ENCODE measurements around the gene SIRT3.
"Not testable (repeated sequence)": the region's sequence is repeated elsewhere in the genome, so short reads cannot be mapped to it uniquely, and the experiment has no call there.

SIRT3 gene

DNA sequence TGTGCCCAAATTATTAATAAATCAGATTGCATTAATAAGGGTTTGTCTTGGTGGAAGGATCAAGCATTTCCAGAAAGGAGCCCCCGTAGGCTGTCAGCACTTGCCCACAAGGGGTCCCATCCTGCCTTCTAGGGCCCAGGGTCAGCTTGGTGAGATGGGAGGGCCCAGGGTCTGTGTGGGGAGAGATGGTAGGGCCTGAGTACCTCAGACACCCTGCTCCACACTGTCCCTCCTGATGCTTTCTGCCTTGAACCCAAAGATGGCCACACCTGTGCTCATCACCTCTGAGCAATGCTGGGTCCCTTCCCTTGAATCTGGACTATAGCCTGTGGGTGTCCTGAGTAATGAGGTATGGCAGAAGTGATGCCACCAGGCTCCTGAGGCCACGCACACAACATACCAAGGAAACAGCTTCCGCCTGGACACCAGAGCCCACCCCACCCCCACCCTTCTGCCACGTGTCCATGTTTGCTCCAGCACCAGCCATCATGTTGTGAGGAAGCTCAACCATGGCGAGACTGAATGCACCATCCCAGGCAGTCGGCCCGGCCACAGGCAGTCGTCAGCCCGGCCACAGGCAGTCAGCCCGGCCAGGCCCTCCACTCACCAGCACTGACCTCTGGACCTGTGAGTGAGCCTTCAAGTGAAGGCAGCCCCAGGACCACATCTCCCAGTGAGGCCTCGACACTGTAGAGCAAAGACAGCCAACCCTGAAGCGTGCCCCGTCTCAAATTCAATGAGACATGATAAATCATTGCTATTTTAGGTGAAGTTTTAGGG, 35.7 kb downstream of the SIRT3 start:
- no peak for DNase-seq (ENCODE audit: extremely low read depth, low read depth)
- TF ChIP-seq, protein P1, sequence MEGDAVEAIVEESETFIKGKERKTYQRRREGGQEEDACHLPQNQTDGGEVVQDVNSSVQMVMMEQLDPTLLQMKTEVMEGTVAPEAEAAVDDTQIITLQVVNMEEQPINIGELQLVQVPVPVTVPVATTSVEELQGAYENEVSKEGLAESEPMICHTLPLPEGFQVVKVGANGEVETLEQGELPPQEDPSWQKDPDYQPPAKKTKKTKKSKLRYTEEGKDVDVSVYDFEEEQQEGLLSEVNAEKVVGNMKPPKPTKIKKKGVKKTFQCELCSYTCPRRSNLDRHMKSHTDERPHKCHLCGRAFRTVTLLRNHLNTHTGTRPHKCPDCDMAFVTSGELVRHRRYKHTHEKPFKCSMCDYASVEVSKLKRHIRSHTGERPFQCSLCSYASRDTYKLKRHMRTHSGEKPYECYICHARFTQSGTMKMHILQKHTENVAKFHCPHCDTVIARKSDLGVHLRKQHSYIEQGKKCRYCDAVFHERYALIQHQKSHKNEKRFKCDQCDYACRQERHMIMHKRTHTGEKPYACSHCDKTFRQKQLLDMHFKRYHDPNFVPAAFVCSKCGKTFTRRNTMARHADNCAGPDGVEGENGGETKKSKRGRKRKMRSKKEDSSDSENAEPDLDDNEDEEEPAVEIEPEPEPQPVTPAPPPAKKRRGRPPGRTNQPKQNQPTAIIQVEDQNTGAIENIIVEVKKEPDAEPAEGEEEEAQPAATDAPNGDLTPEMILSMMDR (IDR thresholded peaks at IDR 0.05; ENCODE audit: low read depth, low read length), result no peak

- no peak for DNase-seq (ENCODE audit: extremely low read depth, low read depth)
- TF ChIP-seq, protein P1 (IDR thresholded peaks at IDR 0.05; ENCODE audit: low read depth, low read length), result no peak
Observed at GRCh38 chr11:199782-200181, 36.4 kb downstream of the SIRT3 start.

DNA sequence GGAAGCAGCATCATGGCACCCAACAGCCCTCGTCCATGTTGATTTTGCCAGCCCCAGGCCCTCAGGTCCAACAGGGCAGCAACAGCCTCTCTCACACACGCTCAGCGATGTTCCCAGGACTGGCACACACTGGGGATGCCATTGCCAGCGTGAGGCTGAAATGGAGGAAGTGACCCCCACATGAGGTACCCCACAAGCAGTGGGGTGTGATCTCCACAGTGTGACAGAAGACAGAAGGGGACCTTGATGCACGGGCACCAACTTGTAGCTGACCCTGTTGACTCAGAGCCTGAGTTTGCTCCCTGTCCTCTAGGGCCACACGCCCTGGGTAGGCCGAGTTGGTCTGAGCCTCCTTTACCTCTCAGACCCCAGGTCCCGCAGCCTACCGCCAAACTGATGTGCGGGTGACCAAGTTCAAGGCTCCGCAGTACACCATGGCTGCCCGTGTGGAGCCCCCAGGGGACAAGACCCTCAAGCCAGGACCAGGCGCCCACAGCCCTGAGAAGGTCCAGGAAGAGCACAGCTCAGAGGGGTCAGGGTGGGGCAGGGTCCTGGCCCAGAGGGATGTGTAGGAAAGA, 37.0 kb downstream of the SIRT3 start:
- TF ChIP-seq, protein P1 (IDR thresholded peaks at IDR 0.05; ENCODE audit: low read depth, low read length), result no peak
- DNase-seq (ENCODE audit: extremely low read depth, low read depth), result no peak

DNA sequence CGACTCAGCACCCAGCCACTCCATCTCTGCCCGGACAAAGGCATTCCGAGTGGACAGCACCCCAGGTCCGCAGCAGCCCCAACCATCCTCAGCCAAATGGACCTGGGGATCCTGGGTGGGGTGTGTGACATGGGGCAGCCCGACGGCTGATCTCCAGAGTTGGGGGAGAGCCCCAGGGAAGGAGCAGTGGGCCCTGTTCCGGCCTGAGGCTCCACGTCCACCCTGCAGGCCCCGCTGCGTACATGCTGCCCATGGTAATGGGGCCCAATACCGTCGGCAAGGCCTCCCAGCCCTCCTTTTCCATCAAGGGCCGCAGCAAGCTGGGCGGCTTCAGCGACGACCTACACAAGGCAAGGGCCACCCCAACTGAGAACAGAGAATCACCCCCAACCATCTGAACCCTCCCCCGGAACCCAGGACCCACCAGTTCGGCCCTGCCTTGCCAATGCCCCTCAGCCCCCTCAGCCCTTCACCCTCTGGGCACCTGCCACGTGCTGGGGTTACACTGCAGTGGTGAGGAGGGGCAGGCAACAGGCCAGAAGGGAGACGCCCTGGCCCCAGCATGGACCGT, 37.8 kb downstream of the SIRT3 start:
- DNase-seq (ENCODE audit: extremely low read depth, low read depth), result no peak
- TF ChIP-seq, protein P1 (IDR thresholded peaks at IDR 0.05; ENCODE audit: low read depth, low read length), result no peak

- DNase-seq (ENCODE audit: extremely low read depth, low read depth), result no peak
- TF ChIP-seq, protein P1 (IDR thresholded peaks at IDR 0.05; ENCODE audit: low read depth, low read length), result no peak
Observed at GRCh38 chr11:197741-198235, 38.4 kb downstream of the SIRT3 start.

DNA sequence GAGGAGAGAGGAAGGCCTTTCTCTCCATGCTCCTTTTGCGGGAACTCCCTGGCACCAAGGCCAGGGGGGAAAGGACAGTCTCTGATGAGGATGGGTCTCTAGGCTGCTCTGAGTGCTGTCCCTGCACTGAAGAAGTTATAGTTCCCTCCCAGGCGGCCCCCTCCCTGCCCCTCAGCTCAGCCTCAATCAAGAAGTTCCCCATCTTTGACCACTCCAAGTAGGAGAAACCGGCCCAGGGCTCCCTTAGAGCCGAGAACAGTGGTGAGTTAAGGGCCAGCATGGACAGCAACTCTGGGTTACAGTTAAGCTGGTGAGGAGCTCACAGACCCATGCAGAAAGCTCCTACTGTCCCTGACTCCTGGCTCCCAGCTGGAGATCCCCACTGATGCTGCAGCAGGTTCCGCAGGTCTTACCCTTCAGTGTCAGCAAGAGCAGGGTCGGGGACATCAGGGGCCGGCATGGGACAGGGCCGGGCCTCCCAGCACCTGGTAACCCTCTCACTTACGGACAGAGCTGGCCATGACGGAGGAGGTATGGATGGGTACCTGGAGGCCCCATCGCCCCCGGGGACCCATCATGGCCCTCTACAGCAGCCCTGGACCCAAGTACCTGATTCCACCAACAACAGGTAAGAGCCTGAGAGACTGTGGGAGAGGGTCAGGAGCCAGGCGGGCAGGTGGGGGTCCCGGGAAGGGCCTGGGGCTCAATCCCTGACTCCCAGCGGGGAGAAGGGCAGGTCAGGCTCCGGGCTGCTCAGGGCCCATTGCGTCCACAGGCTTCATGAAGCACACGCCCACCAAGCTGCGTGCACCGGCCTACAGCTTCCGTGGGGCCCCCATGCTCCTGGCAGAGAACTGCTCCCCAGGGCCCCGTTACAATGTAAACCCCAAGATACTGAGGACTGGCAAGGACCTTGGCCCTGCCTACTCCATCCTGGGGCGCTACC, 39.1 kb downstream of the SIRT3 start:
- TF ChIP-seq, protein P1 (IDR thresholded peaks at IDR 0.05; ENCODE audit: low read depth, low read length), result no peak
- no peak for DNase-seq (ENCODE audit: extremely low read depth, low read depth)

DNA sequence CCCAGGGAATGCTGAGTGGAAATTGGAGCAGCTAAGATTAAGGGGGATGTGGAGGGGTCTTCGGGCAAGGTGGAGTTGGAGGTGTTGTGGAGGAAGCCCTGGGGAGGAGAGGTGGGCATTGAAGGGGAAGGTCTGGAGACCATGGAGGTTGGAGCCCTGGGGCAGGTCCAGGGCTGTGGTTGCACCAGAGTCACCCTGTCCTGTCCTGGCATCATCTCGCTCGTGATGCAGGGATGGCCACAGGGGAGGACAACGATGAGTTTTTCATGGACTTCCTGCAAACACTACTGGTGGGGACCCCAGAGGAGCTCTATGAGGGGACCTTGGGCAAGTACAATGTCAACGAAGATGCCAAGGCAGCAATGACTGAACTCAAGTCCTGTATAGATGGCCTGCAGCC, 42.7 kb downstream of the SIRT3 start:
- not testable (repeated sequence) for DNase-seq (ENCODE audit: extremely low read depth, low read depth)

- DNase-seq (ENCODE audit: extremely low read depth, low read depth), result not testable (repeated sequence)
Observed at GRCh38 chr11:192674-193128, 43.4 kb downstream of the SIRT3 start, which contains the start of gene SCGB1C1. SCGB1C1 (plus strand) TSS chr11:193078; CDS start chr11:193100, 22 bp downstream.
